Gastroesophageal sphincter (tissue), 3 donors: Measurements from ENCODE around the gene KCNS1.

Experiments used
- CTCF ChIP-seq, 4 experiments: fragments of 200-600 bp in 2 of 4; fragments of 450-650 bp in 2 of 4; sonication (generic) in 1 of 4; IDR thresholded peaks; one replicate each; pipeline ENCODE4 v1.5.1; 2017 to 2019; ENCODE audit warnings: antibody characterized with exemption in 4 of 4, mild to moderate bottlenecking in 2 of 4, moderate library complexity in 2 of 4
- EP300 ChIP-seq: sonication (generic); formaldehyde crosslinking; IDR thresholded peaks from one replicate; pipeline ENCODE4 v1.6.1; 2017; ENCODE audit warnings: antibody characterized with exemption, mild to moderate bottlenecking
- POLR2A ChIP-seq, 2 donors: fragments of 450-650 bp; IDR thresholded peaks; one replicate each; pipeline ENCODE4 v1.6.1; 2017; ENCODE audit warnings: antibody characterized with exemption in 2 of 2, mild to moderate bottlenecking in 2 of 2, moderate library complexity in 1 of 2
- POLR2AphosphoS5 ChIP-seq: sonication (generic); formaldehyde crosslinking; IDR thresholded peaks from one replicate; pipeline ENCODE4 v1.6.1; 2017; ENCODE audit warnings: antibody characterized with exemption

DNA sequence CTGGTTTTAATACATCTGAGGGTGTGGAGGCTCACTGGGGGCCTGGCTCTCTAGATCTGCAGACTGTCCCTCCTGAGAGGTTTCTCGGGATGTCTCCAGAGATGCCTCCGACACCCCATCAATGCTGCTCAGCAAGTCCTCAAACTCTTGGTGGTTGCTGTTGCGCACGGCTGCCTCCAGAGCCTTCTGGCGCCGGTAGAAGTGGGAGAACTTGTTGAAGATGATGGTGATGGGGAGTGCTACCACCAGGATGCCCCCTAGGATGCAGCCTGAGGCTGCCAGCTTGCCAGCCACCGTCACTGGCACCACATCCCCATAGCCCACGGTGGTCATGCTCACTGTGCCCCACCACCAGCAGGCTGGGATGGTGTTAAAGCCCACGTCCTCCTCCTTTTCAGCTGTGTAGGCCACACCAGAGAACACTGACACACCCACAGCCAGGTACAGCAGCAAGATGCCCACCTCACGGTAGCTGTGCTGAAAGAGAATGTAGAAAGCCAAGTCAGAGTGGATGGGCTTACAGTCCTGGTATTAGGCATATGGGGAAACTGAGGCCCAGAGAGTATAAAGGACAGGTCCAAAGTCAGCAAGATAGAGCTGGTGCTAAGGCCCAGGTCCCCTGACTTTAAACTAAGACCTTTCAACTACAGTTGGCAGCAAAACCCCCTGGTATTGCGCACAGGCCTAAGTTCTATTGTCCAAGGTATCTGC is 5.9 kb downstream of the KCNS1 start:
- TF ChIP-seq POLR2A (IDR thresholded peaks at IDR 0.05) (no peak), EP300 (no peak), CTCF (IDR thresholded peaks at IDR 0.05) (no peak), POLR2AphosphoS5 (no peak)
